GM19452 (cell line): Measurements from ENCODE around the gene SENP2.
"Not testable (repeated sequence)": the region's sequence is repeated elsewhere in the genome, so short reads cannot be mapped to it uniquely, and the experiment has no call there.

ENCODE experiments used
- ATAC-seq: cut with Tn5 transposase; IDR thresholded peaks from one replicate; pipeline ENCODE4 v1.9.1; 2021; ENCODE audit not compliant: unreplicated experiment

Gene SENP2

GRCh38 chr3:185585859-185586685 lies at the start of gene SENP2:
TSS of gene SENP2 (plus strand) at chr3:185586295. CDS start at chr3:185586414, 119 bp downstream.
- peak; percentile 95 for ATAC-seq

GRCh38 chr3:185537369-185537970 lies 48.6 kb upstream of the SENP2 start:
- ATAC-seq, result peak; percentile 99

- no peak for ATAC-seq
These were observed 46.2 kb upstream of the SENP2 start for GRCh38 chr3:185539934-185540333.

GRCh38 chr3:185540695-185541094 lies 45.4 kb upstream of the SENP2 start:
- no peak for ATAC-seq

GRCh38 chr3:185549122-185549521 lies 37.0 kb upstream of the SENP2 start:
- ATAC-seq, result no peak

- ATAC-seq, result no peak
These were observed 36.4 kb upstream of the SENP2 start for GRCh38 chr3:185549651-185550111.

- peak; percentile 79 for ATAC-seq
These were observed 33.7 kb upstream of the SENP2 start, which contains the start of gene LIPH for GRCh38 chr3:185552358-185552877. TSS of gene LIPH (minus strand) at chr3:185552588. CDS start at chr3:185552471, 117 bp downstream.

GRCh38 chr3:185555101-185555501 lies 31.0 kb upstream of the SENP2 start:
- no peak for ATAC-seq

GRCh38 chr3:185555860-185556347 lies 30.2 kb upstream of the SENP2 start:
- ATAC-seq, result no peak

- ATAC-seq, result not testable (repeated sequence)
These were observed 29.5 kb upstream of the SENP2 start for GRCh38 chr3:185556640-185557039.

GRCh38 chr3:185558395-185558794 lies 27.7 kb upstream of the SENP2 start:
- ATAC-seq, result no peak

- no peak for ATAC-seq
These were observed 26.4 kb upstream of the SENP2 start for GRCh38 chr3:185559706-185560090.

- no peak for ATAC-seq
These were observed 25.4 kb upstream of the SENP2 start for GRCh38 chr3:185560676-185561075.

- ATAC-seq, result no peak
These were observed 24.6 kb upstream of the SENP2 start for GRCh38 chr3:185561374-185561943.

- no peak for ATAC-seq
These were observed 24.1 kb upstream of the SENP2 start for GRCh38 chr3:185561958-185562357.

GRCh38 chr3:185572183-185572582 lies 13.9 kb upstream of the SENP2 start:
- no peak for ATAC-seq

- ATAC-seq, result peak; percentile 69
These were observed 10.8 kb upstream of the SENP2 start for GRCh38 chr3:185575108-185575869.

- ATAC-seq, result no peak
These were observed 3.9 kb upstream of the SENP2 start for GRCh38 chr3:185582236-185582635.

- ATAC-seq, result no peak
These were observed 3.2 kb upstream of the SENP2 start for GRCh38 chr3:185582871-185583270.

- no peak for ATAC-seq
These were observed 2.2 kb upstream of the SENP2 start for GRCh38 chr3:185583925-185584324.

- ATAC-seq, result no peak
These were observed 1.4 kb upstream of the SENP2 start for GRCh38 chr3:185584686-185585085.
